ACHN (cell line): Measurements from ENCODE around the gene TDRD3.

ENCODE experiments used
- DNase-seq: peaks from one replicate; pipeline ENCODE4 v3.0.0-alpha.2; 2015
- in situ Hi-C: cut with HindIII; loops from 2 replicates; pipeline ENCODE4 v1.10.0; 2017; ENCODE audit warnings: low sequenced_read_pairs, low pct_ligation_motif_present, low pct_unique_long_range_greater_than_20kb

Gene TDRD3

DNA sequence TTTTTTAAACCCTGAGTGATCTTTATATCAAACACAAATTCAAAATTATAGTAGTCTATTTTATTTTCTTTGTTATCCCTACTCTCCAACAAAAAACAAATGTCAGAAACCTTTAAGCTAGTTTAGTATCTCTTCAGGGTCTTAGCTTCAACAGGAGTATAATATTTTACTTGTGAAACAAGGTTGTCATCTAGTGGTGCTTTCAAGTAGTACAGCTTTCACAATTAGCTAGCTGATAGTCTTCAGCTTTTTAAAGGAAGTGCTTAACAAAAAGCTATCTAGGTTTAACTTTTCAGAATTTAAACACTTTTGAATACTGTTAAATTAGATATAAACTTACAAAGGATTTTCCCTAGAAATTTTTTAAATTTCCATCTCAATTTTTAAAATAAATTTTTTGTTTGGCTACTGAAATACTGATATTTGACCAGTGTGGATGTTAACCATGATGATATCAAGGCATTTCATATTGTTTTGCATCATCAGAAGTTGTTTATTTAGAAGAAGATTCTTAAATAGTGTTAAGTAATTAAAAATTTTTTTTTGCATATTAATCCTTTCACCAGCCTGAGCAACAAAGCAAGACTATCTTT lies 34.2 kb downstream of the TDRD3 start:
- in situ Hi-C loops: no loop called here
- peak; percentile 62 for DNase-seq

DNA sequence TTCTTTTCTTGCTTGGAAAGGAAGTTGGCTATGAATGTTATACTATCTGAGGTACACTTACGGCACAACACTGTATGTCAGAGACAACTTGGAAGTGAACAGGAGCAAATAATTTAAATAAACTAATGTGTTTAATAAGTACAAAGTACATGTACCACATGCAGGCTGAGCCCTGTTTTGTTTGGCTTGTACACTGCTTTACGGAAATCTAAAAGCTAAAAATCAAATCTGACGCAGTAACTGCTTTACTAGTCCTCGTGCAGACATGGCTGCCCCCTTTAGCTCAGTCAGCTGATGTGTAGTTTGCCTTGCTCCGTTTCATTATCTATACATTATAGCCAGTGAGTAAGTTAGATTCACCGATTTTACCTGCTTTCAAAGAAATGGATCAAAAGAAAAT lies 36.5 kb downstream of the TDRD3 start:
- DNase-seq: no peak
- in situ Hi-C loops: no loop called here

DNA sequence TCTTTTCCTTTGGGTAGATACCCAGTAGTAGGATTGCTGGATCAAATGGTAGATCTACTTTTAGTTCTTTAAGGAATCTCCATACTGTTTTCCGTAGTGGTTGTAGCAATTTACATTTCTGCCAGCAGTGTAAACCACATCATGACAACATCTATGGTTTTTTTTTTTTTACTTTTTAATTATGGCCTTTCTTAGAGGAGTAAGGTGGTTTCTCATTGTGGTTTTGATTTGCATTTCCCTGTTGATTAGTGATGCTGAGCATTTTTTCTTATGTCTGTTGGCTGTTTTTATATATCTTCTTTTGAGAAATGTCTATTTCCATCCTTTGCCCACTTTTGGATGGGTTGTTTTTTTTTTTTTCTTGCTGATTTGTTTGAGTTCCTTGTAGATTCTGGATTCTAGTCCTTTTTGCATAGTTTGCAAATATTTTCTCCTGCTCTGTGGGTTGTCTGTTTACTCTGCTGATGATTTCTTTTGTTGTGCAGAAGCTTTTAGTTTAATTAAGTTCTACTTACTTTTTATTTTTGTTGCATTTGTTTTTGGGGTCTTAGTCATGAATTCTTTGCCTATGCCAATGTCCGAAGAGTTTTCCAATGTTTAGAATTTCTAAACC lies 38.8 kb downstream of the TDRD3 start:
- in situ Hi-C loops: no loop called here

DNA sequence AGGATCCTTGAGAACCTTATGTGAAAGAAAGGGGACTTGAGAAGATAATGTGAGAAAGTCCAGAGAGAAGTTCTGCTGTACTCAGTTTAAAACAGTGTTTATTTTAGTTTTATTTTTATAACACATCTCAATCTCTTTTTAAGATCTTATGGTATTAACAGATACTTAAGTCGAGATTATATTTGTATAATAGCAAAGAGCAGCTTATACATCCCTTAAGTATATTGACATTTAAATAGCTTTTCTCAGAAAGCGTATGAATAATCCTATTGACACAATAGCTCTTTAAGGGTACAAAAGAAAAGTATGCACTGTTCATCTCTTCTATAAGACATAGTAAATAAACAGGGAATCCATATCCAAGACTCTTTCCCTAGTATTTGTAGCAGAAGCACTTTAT lies 42.2 kb downstream of the TDRD3 start:
- in situ Hi-C loops: no loop called here

More for the DNA sequence above, 38.8 kb downstream of the TDRD3 start:
- no peak for DNase-seq

DNA sequence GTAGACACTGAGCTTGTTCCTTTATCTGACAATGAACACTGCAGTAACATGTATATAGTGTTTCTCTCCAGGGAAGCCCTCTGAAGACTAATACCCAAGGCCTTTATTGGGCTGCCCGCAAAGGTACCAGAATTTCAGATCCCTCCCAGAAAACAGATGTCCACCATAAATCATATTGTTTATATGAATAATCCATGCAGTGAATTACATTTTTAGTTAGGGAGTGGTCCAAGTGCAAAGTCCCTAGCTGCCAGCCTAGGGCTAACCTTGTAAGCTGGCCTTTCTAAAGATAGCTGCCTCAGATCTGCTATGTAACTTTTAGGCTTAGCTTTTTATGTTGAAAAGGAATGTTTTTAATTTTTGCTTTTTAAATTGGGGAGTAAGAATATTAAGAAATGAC lies 44.7 kb downstream of the TDRD3 start:
- in situ Hi-C loops: no loop called here
- DNase-seq: no peak

More for the DNA sequence above, 42.2 kb downstream of the TDRD3 start:
- no peak for DNase-seq

DNA sequence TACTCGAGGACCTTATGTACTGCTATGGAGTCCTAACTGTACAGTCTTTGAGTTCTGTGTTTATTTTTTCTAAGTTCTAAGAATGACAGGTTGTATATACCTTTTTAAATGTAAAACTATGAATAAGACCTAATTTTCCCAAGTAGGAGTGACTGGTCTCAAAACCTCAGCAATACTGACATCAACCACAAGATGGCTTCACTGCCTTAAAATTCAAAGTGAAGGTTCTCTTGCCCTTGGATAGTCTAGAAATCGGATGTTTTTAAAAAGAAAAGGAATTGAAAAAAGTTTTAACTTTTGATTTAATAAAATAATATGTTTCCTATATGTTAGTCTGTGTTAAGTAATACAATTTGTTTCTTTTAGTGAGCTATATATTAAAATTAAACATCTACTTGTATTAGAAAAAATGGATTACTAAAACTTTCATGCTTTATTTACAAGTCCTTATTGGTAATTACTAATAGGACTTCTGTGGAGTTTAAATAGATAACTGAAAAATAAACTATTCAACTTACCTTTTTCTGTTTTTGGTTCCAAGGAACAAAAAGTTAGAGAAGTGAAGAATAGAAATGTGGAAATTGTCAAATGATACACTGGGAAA lies 52.0 kb downstream of the TDRD3 start:
- DNase-seq: peak; percentile 57
- in situ Hi-C loops: no loop called here

DNA sequence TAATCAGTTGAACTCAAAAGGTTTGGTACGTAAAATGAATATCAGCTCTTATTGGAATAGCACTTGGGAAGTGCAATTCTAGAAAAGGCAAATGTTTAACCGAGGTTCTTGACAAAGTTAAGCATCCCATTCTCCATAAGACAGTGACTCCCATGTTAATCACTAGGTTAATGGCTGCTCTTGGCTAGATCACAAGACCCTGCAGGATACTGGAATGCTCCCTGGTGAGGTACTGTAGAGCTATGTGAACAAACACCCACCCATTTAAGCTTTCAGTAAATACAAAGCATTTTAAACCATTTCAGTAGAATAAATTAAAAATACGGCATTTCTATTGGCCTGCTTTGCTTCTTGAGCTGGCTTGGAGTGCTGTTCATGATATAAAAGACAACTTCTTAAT lies 56.5 kb downstream of the TDRD3 start:
- peak; percentile 14 for DNase-seq
- in situ Hi-C loops: no loop called here

DNA sequence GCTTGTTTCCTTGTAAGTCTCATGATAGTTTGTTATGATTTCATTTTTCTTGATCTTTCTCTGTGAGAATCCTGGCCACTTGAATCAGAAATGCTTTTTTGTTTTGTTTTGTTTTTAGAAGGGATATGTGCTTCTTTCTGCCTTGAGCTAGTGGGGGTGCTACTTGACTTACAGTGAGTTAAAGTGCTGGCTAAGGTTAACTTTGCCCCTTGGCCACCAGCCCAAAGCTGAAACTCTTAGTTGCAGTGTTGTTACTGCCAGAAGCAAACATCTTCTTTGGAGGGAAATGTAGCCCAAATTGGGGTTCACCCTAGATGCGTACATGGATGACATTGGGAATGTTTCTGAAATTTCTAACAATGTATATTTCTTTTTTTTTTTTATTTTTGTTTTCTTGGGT lies 57.4 kb downstream of the TDRD3 start:
- in situ Hi-C loops: no loop called here
- no peak for DNase-seq

DNA sequence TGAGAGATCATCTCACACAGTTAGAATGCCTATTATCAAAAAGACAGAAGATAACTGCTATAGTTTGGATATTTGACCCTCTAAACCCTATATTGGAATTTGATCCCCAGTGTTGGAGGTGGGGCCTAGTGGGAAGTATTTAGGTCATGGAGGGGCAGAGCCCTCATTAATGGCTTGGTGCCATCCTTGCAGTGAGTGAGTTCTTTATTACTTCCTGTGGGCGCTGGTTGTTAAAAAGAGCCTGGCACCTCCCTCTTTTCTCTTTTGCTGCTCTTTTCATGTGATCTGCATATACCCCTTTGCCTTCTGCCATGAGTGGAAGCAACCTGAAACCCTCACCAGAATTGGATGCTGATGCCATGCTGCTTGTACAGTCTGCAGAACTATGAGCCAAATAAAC lies 66.8 kb downstream of the TDRD3 start:
- in situ Hi-C loops: no loop called here
- DNase-seq: no peak

DNA sequence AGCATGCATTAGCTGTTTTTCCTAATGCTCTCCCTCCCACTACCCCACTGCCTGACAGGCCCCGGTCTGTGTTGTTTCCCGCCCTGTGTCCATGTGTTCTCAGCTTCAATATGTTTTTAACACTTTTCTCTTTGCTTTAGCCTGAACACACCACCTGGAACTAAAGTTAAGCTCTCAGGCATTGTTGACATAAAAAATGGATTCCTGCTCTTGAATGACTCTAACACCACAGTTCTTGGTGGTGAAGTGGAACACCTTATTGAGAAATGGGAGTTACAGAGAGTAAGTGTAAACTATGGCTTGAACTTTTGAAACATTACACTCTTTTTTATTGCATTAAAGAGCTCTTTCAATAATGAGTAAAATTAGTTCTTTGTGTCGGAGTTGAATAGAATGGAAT lies 70.1 kb downstream of the TDRD3 start:
- DNase-seq: no peak
- in situ Hi-C loops: no loop called here

DNA sequence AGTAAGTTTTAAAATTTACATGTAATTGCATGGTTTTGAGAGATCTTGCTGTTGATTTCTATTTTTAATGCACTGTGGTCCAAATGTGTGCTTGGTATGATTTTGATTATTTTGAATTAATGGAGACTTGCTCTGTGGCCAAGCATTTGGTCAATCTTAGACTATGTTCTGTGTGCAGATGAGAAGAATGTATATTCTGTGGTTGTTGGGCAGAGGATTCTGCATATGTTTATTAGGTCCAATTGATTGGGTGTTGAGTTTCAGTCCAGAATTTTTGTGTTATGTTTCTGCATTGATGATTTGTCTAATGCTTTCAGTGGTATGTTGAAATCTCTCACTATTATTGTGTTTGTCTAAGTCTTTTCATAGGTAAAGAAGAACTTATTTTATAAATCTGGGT lies 82.3 kb downstream of the TDRD3 start:
- in situ Hi-C loops: no loop called here
- no peak for DNase-seq

DNA sequence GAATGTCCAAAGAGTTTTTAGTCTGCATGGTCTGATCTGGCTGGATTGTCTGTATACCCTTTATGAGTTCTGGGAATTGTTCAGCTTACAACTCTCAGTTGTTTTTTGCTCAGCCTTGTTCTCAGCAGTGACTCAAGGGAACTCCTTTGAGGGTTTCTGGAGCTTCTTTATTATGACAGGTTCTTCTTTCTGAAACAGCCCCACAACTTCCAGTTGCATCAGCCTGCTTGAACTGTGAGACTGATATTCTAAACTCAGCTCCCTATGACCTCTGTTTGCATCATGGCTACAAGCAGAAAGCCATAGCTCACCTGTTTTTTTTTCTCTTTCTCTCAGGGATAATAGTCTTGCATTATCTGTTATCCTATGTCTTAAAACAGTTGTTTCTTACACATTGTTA lies 85.0 kb downstream of the TDRD3 start:
- no peak for DNase-seq
- in situ Hi-C loops: no loop called here

DNA sequence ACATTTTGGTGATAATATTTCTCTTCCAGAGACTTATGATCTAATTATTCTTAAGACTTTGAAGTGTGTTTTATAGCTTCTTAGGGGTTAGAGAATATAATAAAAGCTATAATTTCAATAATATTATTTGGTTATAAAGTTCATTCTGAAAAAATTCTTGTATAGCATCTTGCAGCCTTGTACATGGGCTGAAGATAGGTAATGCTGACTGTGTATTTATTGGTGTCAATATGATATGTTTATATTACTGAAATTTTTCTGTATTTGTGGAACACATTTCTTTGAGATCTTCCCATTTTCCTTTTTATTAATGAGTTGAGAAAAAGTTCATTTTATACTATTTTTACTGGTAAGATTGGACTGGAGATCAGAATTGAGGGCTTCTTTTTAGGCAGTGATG lies 87.8 kb downstream of the TDRD3 start:
- in situ Hi-C loops: no loop called here
- no peak for DNase-seq

DNA sequence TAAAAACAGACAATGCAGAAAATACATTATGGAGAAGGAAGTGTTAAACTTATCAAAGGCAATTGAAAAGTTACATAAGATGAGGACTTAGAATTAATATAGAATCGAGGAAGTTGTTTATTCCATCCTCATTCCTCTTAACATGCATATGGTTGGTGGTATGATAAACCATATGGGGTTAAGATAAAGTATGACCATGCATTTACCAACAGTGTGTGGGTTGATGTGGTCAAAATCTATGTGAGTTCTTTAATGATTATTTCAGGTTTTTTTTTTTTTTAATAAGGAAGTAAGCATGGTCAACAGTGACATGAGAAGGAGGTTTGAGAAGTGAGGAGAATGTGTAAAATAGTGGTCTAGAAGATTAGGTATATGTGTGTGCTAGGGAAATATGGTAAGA lies 94.5 kb downstream of the TDRD3 start:
- no peak for DNase-seq
- in situ Hi-C loops: no loop called here

DNA sequence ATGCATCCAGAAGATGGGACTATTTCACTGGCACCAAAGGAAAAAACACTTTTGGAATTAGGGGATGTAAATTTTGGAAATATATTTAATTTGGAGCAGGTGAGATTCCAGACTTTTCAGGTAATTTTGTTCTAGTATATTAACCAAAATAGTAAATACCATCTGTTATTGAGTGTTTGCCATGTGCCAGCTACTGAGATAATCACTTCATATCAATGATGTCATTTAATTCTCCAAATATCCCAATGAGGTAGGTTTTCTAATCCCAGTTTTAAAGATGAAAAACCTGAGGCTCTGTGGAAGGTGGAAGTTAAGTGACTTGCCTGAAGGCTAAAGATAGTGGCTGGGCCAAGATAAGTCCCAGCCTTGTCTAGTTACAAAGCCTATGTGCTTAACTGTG lies 95.2 kb downstream of the TDRD3 start:
- DNase-seq: no peak
- in situ Hi-C loops: no loop called here

DNA sequence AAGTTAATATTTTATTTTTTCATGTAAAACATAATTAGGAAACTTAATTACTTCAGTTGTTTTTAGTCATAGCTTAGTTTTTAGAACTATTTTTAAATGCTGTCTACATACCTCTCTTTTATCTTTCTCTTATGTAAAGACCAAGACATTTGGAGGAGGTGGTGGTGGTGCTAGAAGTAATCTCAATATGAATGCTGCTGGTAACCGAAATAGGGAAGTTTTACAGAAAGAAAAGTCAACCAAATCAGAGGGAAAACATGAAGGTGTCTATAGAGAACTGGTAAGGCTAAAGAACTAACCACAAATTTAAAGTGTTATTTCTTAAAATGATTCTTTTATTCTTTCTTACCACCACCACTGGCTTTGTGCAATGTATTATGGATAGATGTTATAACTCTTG lies 97.3 kb downstream of the TDRD3 start:
- no peak for DNase-seq
- in situ Hi-C loops: no loop called here

DNA sequence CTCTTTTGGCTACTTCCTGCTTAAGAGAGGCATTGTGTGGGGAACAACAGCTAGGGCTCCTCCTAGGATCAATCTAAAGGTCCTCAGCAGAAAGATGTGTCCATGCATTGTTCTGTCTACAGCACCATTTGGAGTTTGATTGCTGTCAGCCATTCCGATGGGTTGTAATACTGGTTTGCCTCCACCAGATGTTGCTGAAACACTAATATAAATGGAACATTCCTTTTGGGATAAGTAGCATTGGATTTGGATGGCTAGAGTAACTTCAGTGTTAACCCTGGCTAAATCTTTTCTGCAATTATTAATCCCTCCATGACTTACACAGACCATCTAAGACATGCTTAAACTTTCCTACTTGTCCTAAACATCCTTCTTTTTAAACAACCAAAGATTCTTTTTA lies 104.2 kb downstream of the TDRD3 start:
- in situ Hi-C loops: no loop called here
- DNase-seq: no peak

DNA sequence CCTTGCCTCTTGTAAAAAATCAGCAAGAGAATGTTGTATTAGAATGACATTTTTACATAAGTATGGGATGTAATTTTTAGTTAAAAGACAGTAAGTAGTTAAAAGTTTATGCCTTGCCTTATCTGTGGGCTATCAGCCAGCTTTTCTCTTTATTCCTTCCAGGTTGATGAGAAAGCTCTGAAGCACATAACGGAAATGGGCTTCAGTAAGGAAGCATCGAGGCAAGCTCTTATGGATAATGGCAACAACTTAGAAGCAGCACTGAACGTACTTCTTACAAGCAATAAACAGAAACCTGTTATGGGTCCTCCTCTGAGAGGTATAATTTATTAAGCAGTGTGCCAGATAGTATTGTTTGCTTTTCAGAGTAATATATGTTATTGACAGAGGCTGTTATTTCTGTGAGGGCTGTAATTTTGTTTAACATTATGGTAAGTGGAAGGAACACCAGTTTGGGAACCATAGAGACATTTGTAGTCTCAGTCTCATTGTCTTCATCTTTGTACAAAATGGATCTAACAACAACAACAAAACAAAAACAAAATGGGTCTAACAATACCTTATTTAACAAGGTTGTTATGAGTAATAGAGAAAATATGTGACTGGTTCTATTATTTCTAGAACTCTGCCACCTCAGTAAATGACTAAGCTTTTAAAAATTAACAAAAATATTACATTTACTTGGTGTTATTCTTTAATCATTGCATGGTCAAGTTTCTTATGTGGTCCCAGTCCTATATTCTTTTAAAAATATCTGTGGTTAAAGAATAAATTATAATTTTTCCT lies 112.8 kb downstream of the TDRD3 start:
- peak; percentile 41 for DNase-seq
- in situ Hi-C loops: no loop called here

DNA sequence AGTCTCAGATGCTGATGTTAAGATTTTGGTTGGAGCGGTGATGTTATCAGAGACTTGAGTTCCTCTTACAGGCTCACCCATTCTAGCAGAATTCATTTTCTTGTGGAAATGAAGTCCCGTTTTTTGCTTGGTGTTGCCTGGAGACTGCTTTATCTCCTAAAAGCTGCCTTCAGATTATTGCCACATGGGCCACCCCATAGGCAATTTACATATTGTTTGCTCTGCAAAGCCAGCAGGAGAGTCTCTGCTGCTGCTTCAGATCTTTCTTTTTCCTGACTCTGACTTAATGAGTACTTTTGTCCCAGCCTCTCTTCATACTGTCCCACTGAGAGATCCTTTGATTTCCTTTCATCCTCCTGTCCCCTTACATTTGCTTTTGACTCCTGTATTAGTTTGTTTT lies 114.6 kb downstream of the TDRD3 start:
- in situ Hi-C loops: no loop called here
- no peak for DNase-seq

DNA sequence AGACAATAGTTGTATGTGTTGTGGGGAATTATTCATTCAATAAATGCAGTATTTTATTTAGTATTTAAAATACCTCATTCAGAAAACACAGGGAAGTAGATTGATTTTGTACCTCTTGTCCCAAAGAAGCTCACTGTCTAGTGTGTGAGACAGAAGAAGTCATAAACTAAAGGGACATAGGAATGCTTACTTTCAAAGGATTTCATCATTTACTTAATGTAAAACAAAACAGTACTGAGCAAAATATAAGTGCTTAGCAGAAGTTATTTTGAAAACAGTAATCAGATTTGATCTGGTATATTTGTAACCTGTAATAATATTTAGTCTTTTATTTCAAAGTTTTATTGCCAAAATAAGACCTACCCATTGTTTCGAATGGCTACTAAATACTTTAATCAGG lies 117.9 kb downstream of the TDRD3 start:
- in situ Hi-C loops: no loop called here

More for the DNA sequence above, 117.9 kb downstream of the TDRD3 start:
- DNase-seq: no peak
